HG03175 (cell line): Measurements from ENCODE around the gene PRKCE.

Experiments
- ATAC-seq: cut with Tn5 transposase; IDR thresholded peaks from one replicate; pipeline ENCODE4 v1.9.1; 2021; ENCODE audit warnings: mild to moderate bottlenecking, moderate library complexity; ENCODE audit not compliant: unreplicated experiment

PRKCE gene

DNA sequence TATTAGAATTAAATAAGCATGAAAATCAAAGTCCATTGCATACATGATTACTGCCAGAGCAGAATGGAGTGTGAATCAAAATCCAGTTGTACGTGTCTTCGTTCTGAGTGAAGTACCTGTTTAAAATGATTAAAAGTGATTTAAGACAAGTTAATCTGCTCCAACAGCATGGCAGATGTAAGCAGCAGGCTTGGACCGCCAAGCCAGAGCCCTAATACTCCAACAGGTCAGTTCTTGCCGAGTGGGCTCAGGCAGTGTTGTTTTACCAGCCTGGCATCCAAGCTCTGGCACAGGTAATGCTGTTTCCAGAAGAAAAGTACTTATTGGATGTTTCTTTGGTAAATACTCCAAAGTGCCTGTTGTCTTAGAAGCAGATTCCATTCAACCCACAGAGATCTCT lies 474.3 kb downstream of the PRKCE start:
- no peak for ATAC-seq

- ATAC-seq = no peak
Measured at GRCh38 chr2:46126571-46126970, 475.1 kb downstream of the PRKCE start.

DNA sequence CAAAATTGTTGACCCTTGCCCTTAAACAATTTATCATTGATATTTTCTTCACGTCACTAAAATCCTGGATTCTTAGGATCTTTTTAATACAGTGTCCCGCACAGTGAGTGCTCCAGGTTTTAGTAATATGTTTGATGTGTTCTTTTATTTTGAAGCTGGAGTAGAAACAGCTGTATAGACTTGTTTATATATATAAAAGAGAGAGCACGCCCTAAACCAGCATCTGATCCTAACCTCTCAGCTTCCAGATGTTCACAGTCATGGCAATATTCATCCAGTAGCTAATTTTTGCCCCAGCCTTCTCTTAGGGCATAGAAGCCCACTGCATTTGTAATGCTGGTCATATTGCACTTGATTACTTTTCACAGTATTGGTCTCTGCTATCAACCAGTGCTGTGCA lies 475.7 kb downstream of the PRKCE start:
- ATAC-seq = no peak

- no peak for ATAC-seq
Measured at GRCh38 chr2:46130511-46130910, 479.0 kb downstream of the PRKCE start.

DNA sequence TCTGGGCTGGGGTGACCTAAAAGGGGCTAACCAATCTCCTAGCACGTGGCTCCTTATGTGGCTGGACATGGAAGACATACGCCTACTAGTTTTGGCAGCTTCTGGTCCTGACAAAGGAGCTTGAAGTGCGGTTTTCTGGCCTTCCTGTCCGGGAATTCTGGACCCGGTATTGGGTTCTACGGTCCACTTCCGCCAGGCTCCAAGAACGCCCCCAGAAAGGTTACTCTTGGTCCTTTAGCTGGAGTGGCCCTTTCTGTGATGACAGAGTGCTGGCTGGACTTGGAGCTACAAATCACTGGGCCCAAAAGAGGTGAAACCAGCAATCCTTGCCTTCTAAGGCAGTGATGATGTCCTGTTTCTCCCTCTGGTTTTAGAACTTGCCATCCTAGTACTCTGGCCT lies 481.5 kb downstream of the PRKCE start:
- ATAC-seq = no peak

GRCh38 chr2:46134531-46135227 lies 483.2 kb downstream of the PRKCE start:
- no peak for ATAC-seq

DNA sequence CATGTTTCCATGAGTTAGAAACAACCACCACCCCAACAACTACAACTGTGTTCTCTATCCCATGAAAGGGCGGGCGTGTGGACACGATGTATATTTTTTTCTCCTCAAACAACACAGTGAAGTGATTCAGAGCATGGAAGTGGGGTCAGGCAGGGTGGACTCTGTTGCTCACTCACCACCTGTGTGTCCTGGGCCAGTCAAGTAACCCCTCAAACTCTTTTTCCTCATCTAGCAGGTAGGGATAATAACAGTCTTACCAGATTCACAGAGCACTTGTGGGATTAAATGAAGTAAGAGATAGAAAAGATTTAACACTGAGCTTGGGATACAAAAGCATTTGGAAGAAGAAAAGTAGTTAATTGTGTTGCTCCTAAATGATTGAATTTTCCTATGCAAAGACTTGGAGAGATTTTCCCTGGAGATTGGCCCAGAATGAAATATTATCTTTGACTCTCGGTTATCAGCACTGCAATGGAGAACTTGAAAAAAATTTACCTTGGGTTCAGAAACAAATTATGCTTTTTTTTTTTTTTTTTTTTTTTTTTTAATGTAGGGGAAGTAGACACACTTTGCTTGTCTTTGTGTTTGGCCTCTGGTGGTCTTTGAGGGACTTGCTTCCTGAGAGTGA lies 483.9 kb downstream of the PRKCE start:
- no peak for ATAC-seq

- ATAC-seq = no peak
Measured at GRCh38 chr2:46135958-46136357, 484.5 kb downstream of the PRKCE start.

DNA sequence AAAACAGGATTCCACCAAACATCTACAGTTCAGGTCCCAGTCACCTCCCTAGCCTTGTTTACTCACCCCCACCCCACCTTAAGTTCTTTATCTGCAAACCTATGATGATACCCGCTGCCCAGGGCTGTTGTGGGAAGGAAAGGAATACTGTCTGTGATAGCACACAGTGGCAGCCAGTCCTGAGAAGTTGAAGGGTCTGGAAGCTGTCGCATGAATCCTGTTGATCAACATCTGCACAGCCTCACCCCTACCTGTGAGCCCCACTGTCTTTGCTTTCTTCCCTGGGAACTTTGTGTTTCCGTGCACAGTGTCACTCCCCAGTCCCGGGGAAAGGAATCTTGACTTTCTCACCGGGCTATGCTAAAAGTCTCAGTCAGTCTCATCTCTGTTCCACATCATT lies 485.0 kb downstream of the PRKCE start:
- no peak for ATAC-seq

DNA sequence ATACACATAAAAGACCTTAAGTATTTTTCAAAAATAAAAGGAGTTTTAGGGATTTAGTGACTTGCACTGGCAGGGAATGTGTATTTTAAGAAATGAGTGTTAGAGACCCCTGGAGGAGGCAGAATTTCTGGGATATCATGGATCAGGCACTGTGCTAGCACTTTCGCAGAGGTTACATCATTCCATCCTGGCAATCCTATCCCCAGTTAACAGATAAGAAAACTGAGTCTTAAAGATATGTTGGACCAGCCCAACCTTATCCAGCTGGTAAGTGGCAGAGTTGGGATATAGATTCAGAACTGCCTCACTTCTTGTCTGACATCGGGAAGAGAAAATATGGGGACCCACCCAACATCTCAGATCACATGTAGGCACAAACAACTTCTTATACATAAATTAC lies 485.5 kb downstream of the PRKCE start:
- no peak for ATAC-seq

DNA sequence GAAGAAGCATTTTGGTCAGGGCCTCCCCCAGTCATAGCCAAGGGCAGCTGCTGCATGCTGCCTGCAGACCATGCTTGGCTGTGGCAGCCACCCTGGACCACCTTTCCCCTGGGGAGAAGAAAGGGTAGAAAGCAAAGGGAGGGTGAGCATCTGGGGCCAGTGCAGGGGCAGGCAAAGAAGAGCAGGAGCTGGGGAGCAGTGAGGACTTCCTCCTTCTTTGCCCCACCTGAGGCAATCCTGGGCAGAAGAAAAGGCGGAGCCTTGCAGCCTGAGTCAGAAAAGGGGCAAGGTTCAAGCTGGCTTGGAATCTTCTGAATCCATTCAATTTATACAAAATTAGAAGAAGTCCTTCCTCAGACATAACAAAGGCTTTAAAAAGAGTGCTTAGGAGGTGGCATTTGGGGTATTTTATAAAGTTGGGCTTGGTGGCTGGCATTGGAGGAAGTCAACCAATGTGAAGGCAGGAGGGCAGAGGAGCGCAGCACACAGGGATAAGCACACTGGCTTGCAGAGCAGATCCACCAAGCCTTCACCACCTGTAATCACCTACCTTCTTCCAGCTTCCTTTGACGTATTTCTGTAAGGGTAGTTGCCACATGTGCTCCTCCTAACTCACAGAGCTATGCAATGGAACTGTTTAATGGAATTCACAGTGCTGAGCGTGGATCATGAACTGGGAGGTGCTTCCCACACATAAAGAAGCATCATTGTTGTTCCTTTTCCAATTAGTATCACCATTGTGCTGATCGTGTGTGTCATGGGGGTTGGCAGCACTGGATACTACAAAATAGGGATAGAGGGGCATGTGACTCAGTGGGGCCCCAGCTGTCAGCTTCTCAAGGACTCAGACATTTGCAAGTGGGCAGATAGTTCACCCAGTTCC lies 491.3 kb downstream of the PRKCE start:
- no peak for ATAC-seq

- ATAC-seq = no peak
Measured at GRCh38 chr2:46143429-46144132, 492.1 kb downstream of the PRKCE start.

DNA sequence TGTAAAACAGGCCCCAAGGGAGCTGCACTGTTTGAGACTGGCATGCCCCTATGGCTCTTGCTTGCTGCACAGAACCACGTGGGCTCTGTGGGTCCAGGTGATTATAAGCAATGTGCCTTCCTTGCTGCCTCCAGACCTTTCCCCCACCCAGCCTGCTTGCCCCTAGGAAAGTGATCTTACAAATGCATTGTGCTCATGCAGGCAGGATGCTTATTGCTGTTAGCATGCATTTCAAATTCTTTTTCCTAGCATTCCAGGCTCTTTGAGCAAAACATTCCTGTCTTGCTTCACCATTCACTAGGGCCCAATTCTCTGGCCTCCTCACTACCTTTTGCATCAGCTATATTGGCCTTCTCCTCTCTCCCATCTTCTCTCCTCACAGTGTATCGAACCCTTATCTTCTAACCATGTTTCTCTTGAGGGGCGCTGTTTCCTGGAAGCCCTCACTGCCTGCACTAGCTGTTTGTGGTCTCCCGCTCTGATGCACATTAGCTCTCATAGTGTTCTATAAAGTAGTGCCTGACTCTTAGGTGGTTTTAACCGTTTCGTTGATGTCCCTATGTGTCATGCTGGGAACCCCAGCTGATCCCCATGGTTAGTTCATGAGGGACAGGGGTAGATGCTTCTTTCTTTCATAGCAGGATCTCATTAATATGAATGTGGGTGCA lies 492.8 kb downstream of the PRKCE start:
- no peak for ATAC-seq

- no peak for ATAC-seq
Measured at GRCh38 chr2:46145017-46145416, 493.5 kb downstream of the PRKCE start.

GRCh38 chr2:46145840-46146239 lies 494.4 kb downstream of the PRKCE start:
- no peak for ATAC-seq

- ATAC-seq = no peak
Measured at GRCh38 chr2:46146866-46147502, 495.5 kb downstream of the PRKCE start.

DNA sequence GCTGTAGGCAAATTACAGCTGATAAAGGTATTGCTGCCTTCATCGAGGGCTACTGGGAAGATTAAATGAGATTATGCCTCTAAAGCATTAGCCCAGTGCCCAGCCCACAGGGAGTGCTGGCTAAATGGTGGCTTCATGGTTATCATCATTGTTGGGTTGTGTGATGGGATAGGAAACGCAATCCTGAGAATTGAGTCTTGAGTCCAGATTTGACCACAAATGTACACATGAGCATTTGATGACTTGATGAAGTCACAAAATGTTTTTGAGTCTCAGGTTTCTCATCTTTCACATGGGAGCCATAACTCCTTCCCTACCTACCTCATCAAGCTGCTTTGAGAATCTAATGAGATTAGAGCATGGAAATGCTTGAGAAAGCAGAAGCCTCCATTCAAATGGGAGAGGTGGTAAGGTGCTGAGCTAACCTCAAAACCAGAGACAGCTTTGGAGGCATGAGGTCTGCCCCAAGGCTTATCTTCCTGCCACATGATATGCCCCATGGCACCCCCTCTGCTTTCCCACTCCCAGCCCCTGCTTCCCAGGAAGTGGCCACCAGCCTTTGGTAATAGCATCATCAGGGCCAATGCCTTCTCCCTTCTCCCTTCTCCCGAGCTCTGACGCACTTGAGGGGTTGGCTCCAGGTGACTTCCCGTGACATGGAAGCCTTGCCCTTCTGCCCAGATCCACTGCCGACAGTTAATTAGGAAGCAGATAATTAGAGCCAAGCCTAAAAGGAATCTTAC lies 496.3 kb downstream of the PRKCE start:
- no peak for ATAC-seq

GRCh38 chr2:46148369-46148736 lies 496.9 kb downstream of the PRKCE start:
- no peak for ATAC-seq

DNA sequence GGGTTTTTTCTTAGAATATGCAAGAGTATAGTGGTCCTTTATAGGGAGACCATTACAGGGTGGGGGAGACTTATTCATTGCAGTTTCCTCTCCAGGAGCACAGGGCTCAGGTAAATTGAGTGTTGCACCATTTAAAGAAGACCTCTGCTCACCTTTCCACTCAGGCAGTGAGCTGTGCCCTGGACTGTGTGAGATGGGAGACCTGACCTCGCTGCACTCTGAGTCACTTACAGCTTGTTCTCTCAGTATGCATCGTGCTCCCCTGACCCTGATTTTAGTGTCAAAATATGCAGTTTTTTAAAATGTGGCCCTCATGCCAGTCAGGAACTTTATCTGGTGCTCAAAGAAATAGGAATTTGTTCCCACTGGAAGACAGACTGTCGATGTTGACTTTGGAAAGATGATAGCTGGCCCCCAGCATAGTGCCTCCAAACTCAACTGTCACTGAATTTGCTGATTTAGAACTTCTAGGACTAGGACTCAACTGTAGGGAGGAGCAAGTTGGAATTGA lies 499.0 kb downstream of the PRKCE start:
- ATAC-seq = no peak
